GM19240 (cell line): ENCODE measurements around the gene SMIM7.

ENCODE experiments used
- DNase-seq: peaks from one replicate; pipeline ENCODE4 v3.0.0; 2011; ENCODE audit warnings: low spot score; ENCODE audit not compliant: insufficient read length

SMIM7 gene

GRCh38 chr19:16596399-16596798, 63.5 kb downstream of the SMIM7 start:
- DNase-seq, result no peak
